CD1c-positive myeloid dendritic cell (primary cell): Measurements from ENCODE around the gene TSPAN2.

Experiments
- DNase-seq: peaks from one replicate; pipeline ENCODE4 v3.0.0-alpha.2; 2016; ENCODE audit errors: extremely low spot score

Gene TSPAN2

GRCh38 chr1:115089420-115090185 is at the start of gene TSPAN2:
TSPAN2 (minus strand) TSS chr1:115089503; CDS start chr1:115089432, 71 bp downstream.
- peak; percentile 47 for DNase-seq

GRCh38 chr1:115138973-115139372 is 49.7 kb upstream of the TSPAN2 start:
- DNase-seq, result peak; percentile 72

GRCh38 chr1:115138271-115138670 is 49.0 kb upstream of the TSPAN2 start:
- DNase-seq, result no peak

- DNase-seq, result no peak
Observed at GRCh38 chr1:115137191-115137590, 47.9 kb upstream of the TSPAN2 start.

- no peak for DNase-seq
Observed at GRCh38 chr1:115136706-115137105, 47.4 kb upstream of the TSPAN2 start.

- DNase-seq, result no peak
Observed at GRCh38 chr1:115136106-115136505, 46.8 kb upstream of the TSPAN2 start.

- no peak for DNase-seq
Observed at GRCh38 chr1:115135681-115136080, 46.4 kb upstream of the TSPAN2 start.

GRCh38 chr1:115134850-115135480 is 45.7 kb upstream of the TSPAN2 start:
- DNase-seq, result no peak

GRCh38 chr1:115134231-115134630 is 44.9 kb upstream of the TSPAN2 start:
- no peak for DNase-seq

- DNase-seq, result no peak
Observed at GRCh38 chr1:115133440-115133839, 44.1 kb upstream of the TSPAN2 start.

- no peak for DNase-seq
Observed at GRCh38 chr1:115130786-115131185, 41.5 kb upstream of the TSPAN2 start.

- no peak for DNase-seq
Observed at GRCh38 chr1:115129071-115129640, 39.9 kb upstream of the TSPAN2 start.

GRCh38 chr1:115127539-115127938 is 38.2 kb upstream of the TSPAN2 start:
- no peak for DNase-seq

- DNase-seq, result no peak
Observed at GRCh38 chr1:115126516-115126915, 37.2 kb upstream of the TSPAN2 start.

GRCh38 chr1:115123116-115123515 is 33.8 kb upstream of the TSPAN2 start:
- no peak for DNase-seq

GRCh38 chr1:115121793-115122192 is 32.5 kb upstream of the TSPAN2 start:
- no peak for DNase-seq

GRCh38 chr1:115120296-115120695 is 31.0 kb upstream of the TSPAN2 start:
- DNase-seq, result no peak

GRCh38 chr1:115118611-115119010 is 29.3 kb upstream of the TSPAN2 start:
- no peak for DNase-seq

GRCh38 chr1:115118086-115118485 is 28.8 kb upstream of the TSPAN2 start:
- no peak for DNase-seq

GRCh38 chr1:115117298-115117697 is 28.0 kb upstream of the TSPAN2 start:
- DNase-seq, result no peak

GRCh38 chr1:115116512-115116911 is 27.2 kb upstream of the TSPAN2 start:
- no peak for DNase-seq

GRCh38 chr1:115115521-115116161 is 26.3 kb upstream of the TSPAN2 start:
- no peak for DNase-seq

GRCh38 chr1:115114308-115114707 is 25.0 kb upstream of the TSPAN2 start:
- DNase-seq, result no peak
